ENCODE measurements around the gene TMEM72. TPM values are rescaled to one million over a fixed set of nuclear protein-coding genes. Genes with fewer than 3 reads are reported as not detected.
A peak's percentile ranks its signal among the peaks of the same experiment; 100 is the strongest.

TMEM72 gene
- polyA plus RNA-seq, 2 of the 4 experiments (the other 2 are of a cell fraction), result not detected

DNA sequence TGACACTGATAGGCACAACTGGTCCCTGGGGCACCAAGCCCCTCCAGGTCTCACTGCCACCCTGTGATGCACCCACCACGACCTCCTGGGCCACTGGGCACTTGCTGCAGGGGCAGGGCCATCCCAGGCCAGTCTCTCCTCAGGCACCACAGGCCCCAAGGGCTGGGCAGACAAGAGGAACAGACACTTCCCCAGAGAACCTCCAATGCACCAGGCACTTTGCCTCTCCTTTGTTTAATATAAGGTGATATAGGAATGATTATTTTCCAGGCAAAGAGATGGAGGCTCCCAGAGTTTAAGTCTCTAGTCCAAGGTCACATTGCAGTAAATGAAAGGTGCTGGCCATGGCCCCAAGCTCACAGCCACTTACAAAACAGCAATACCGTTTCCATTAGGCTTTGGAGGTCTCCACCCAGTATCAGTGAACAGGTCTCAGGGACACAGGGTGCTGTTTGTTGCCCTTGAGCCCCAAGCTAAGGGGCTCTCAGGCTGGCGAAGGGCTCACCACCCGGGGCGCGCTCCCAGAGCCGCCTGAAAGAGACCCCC is 63.0 kb downstream of the TMEM72 start:
- H3K27ac ChIP-seq, result peak overlapping the region; percentile 76 to 90
- no peak for TF ChIP-seq NFE2L2 (conservative IDR thresholded peaks at IDR 0.05; ENCODE audit: low read length)
- ATAC-seq (no peak), FAIRE-seq (no peak), DNase-seq (ENCODE audit: low read depth in 1 of 2, low spot score in 1 of 2) (no peak)
- peak overlapping the region; percentile 47 for H3K4me3 ChIP-seq
- CTCF ChIA-PET, result interaction anchor here (0.8 to 9.7 kb wide), 9 partner anchors 8 to 117 kb away, joined by 3 to 69 read pairs (median 5); no protein-coding TSS in a partner anchor
- 55% methylated on average over 6 of the region's 7 CpGs for WGBS (ENCODE audit: missing lambda C conversion rate)
- POLR2A ChIA-PET, result interaction anchor here (0.6 to 1.4 kb wide), 2 partner anchors 10 to 15 kb away, joined by 3 to 5 read pairs; partner anchors contain the start of gene RASSF4
- H3K4me2 ChIP-seq, result peak overlapping the region; percentile 83
- no peaks in the 10 kb centered on the region for H3K9me3 ChIP-seq
- H3K4me1 ChIP-seq, result peaks cover 26% of the 10 kb centered on the region

DNA sequence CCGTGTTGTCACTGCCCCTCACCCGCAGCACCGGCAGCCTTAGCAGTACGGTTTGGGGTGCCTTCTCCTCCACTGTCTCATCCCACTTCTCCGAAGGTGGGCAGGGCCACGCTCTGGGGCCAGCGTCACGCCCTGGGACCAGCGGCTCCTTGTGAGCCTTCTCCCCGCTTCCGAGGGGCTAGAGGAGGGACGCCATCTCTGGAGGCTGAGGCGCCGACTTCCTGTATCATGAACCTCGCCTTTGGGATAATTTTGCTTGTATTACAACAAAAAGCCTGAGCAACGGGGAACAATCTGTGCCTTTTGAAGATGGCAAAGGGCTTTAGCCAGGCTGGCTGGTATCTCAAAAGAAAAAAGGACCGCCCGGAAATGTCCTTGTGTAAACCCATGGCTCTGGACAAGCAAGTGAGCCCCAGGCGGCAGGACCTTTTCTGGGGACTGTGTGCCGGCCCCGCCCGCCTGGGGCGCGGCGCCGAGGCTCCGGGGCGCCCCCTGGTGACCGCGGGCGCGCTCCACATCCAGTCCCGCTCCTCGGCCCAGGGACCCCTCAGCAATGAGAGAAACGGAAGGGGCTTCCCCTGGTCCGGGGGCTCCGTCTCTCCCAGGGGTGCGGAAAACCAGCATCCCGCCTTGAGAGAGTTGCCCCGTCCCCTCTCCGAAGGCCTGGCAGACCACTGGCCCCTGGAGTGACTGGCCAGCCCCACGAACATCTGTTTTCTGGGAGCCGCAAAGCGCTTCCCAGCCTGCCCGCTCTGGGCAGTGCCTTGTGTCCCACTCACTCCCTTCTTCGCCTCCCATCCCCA is 63.7 kb downstream of the TMEM72 start:
- H3K4me1 ChIP-seq, result peaks cover 33% of the 10 kb centered on the region
- 6% methylated on average over 29 of the region's 46 CpGs for WGBS (ENCODE audit: missing lambda C conversion rate)
- peak overlapping the region; percentile 47 for H3K4me3 ChIP-seq
- ChIA-PET POLR2A (no interaction called here), CTCF (interaction anchor here (0.8 to 9.7 kb wide), 8 partner anchors 9 to 117 kb away, joined by 3 to 69 read pairs (median 6); no protein-coding TSS in a partner anchor)
- H3K27ac ChIP-seq, result peak overlapping the region; percentile 76 to 90
- DNase-seq (ENCODE audit: low read depth in 1 of 2, low spot score in 1 of 2), result peak; percentile 55 to 72
- no peak for FAIRE-seq
- ATAC-seq, result peak; percentile 70 to 93
- TF ChIP-seq CBX8 (IDR thresholded peaks at IDR 0.05) (no peak), SMC3 (IDR thresholded peaks at IDR 0.05) (peak; percentile 84), ZFP36 (IDR thresholded peaks at IDR 0.05; ENCODE audit: borderline replicate concordance, partially characterized antibody) (no peak), RCOR1 (IDR thresholded peaks at IDR 0.05; ENCODE audit: low read depth, low read length) (no peak), CHD4 (IDR thresholded peaks at IDR 0.05; ENCODE audit: borderline replicate concordance) (no peak), POLR2AphosphoS2 (conservative IDR thresholded peaks at IDR 0.05; ENCODE audit: low read length) (no peak), CEBPB (IDR thresholded peaks at IDR 0.05) (no peak), RAD21 (conservative IDR thresholded peaks at IDR 0.05 in 1 of 2, IDR thresholded peaks at IDR 0.05 in 1 of 2) (peak; percentile 47 to 75; a peak in 4 of 5 replicates), HOXA7 (CRISPR knock-in tag; IDR thresholded peaks at IDR 0.05) (no peak), TP53 (CRISPR knock-in tag; IDR thresholded peaks at IDR 0.05) (no peak), JUN (IDR thresholded peaks at IDR 0.05) (peak; percentile 28 to 53; a peak in 2 of 5 replicates), MAZ (IDR thresholded peaks at IDR 0.05; ENCODE audit: borderline replicate concordance, low read depth, low read length) (peak; percentile 24; the same call in 1 of the 2 replicates), RARB (CRISPR knock-in tag; IDR thresholded peaks at IDR 0.05) (no peak), TFCP2L1 (CRISPR knock-in tag; IDR thresholded peaks at IDR 0.05) (no peak), JUNB (IDR thresholded peaks at IDR 0.05) (no peak), ZNF302 (CRISPR knock-in tag; IDR thresholded peaks at IDR 0.05) (no peak), HDAC2 (IDR thresholded peaks at IDR 0.05) (no peak), HOXB13 (CRISPR knock-in tag; IDR thresholded peaks at IDR 0.05; ENCODE audit: low read depth) (no peak), EHF (CRISPR knock-in tag; IDR thresholded peaks at IDR 0.05) (no peak), ZSCAN20 (CRISPR knock-in tag; IDR thresholded peaks at IDR 0.05) (no peak), PHF8 (IDR thresholded peaks at IDR 0.05; ENCODE audit: borderline replicate concordance, low read depth) (no peak), NFE2L2 (conservative IDR thresholded peaks at IDR 0.05; ENCODE audit: low read length) (no peak), NR3C1 (IDR thresholded peaks at IDR 0.05) (no peak)
- TF ChIP-seq, protein P1, sequence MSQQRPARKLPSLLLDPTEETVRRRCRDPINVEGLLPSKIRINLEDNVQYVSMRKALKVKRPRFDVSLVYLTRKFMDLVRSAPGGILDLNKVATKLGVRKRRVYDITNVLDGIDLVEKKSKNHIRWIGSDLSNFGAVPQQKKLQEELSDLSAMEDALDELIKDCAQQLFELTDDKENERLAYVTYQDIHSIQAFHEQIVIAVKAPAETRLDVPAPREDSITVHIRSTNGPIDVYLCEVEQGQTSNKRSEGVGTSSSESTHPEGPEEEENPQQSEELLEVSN (IDR thresholded peaks at IDR 0.05; ENCODE audit: borderline replicate concordance, low read depth), result no peak
- TF ChIP-seq, protein P2, sequence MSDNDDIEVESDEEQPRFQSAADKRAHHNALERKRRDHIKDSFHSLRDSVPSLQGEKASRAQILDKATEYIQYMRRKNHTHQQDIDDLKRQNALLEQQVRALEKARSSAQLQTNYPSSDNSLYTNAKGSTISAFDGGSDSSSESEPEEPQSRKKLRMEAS (IDR thresholded peaks at IDR 0.05), result no peak
- TF ChIP-seq, protein P3, sequence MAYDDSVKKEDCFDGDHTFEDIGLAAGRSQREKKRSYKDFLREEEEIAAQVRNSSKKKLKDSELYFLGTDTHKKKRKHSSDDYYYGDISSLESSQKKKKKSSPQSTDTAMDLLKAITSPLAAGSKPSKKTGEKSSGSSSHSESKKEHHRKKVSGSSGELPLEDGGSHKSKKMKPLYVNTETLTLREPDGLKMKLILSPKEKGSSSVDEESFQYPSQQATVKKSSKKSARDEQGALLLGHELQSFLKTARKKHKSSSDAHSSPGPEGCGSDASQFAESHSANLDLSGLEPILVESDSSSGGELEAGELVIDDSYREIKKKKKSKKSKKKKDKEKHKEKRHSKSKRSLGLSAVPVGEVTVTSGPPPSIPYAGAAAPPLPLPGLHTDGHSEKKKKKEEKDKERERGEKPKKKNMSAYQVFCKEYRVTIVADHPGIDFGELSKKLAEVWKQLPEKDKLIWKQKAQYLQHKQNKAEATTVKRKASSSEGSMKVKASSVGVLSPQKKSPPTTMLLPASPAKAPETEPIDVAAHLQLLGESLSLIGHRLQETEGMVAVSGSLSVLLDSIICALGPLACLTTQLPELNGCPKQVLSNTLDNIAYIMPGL (CRISPR knock-in tag; IDR thresholded peaks at IDR 0.05; ENCODE audit: borderline replicate concordance), result no peak
- TF ChIP-seq, protein P4, sequence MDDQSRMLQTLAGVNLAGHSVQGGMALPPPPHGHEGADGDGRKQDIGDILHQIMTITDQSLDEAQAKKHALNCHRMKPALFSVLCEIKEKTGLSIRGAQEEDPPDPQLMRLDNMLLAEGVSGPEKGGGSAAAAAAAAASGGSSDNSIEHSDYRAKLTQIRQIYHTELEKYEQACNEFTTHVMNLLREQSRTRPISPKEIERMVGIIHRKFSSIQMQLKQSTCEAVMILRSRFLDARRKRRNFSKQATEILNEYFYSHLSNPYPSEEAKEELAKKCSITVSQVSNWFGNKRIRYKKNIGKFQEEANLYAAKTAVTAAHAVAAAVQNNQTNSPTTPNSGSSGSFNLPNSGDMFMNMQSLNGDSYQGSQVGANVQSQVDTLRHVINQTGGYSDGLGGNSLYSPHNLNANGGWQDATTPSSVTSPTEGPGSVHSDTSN (IDR thresholded peaks at IDR 0.05), result no peak
- TF ChIP-seq, protein P5, sequence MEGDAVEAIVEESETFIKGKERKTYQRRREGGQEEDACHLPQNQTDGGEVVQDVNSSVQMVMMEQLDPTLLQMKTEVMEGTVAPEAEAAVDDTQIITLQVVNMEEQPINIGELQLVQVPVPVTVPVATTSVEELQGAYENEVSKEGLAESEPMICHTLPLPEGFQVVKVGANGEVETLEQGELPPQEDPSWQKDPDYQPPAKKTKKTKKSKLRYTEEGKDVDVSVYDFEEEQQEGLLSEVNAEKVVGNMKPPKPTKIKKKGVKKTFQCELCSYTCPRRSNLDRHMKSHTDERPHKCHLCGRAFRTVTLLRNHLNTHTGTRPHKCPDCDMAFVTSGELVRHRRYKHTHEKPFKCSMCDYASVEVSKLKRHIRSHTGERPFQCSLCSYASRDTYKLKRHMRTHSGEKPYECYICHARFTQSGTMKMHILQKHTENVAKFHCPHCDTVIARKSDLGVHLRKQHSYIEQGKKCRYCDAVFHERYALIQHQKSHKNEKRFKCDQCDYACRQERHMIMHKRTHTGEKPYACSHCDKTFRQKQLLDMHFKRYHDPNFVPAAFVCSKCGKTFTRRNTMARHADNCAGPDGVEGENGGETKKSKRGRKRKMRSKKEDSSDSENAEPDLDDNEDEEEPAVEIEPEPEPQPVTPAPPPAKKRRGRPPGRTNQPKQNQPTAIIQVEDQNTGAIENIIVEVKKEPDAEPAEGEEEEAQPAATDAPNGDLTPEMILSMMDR (IDR thresholded peaks at IDR 0.05), result peak; percentile 91
- TF ChIP-seq, protein P6, sequence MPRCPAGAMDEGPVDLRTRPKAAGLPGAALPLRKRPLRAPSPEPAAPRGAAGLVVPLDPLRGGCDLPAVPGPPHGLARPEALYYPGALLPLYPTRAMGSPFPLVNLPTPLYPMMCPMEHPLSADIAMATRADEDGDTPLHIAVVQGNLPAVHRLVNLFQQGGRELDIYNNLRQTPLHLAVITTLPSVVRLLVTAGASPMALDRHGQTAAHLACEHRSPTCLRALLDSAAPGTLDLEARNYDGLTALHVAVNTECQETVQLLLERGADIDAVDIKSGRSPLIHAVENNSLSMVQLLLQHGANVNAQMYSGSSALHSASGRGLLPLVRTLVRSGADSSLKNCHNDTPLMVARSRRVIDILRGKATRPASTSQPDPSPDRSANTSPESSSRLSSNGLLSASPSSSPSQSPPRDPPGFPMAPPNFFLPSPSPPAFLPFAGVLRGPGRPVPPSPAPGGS (IDR thresholded peaks at IDR 0.05), result peak; percentile 36; the same call in 1 of the 3 replicates
- peak overlapping the region; percentile 83 for H3K4me2 ChIP-seq
- no peaks in the 10 kb centered on the region for H3K9me3 ChIP-seq
